Measurements from ENCODE around the gene BST1.
A peak's percentile ranks its signal among the peaks of the same experiment; 100 is the strongest.
"Not testable (repeated sequence)": the region's sequence is repeated elsewhere in the genome, so short reads cannot be mapped to it uniquely, and the experiment has no call there.

The BST1 gene

DNA sequence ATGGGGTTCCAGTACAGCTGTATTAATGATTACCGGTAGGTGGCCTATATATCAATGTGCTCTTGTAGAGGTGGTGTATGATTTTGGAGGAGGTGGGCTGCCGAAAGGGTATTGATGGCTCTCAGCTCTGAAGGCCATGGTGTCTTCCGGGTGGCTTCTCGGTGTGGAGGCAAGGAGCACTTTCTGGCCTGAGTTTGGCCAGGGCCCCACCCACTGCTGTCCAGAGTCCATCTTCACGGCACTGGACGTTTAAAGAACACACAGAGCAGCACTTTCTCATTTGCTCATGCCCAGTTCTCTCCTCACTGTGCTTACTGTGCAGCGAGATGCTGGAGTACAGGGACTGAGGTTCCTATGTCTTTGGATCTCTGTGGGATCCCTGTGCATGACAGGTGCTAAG, 16.1 kb downstream of the BST1 start:
- Mint-ChIP-seq H3K36me3 (ENCODE audit: low read depth) (no peaks in the 10 kb centered on the region), H3K4me3 (no peak overlapping the region), H3K27me3 (ENCODE audit: low read depth) (no peaks in the 10 kb centered on the region)

GRCh38 chr4:15719506-15719905, 16.6 kb downstream of the BST1 start:
- TF ChIP-seq, protein P1, sequence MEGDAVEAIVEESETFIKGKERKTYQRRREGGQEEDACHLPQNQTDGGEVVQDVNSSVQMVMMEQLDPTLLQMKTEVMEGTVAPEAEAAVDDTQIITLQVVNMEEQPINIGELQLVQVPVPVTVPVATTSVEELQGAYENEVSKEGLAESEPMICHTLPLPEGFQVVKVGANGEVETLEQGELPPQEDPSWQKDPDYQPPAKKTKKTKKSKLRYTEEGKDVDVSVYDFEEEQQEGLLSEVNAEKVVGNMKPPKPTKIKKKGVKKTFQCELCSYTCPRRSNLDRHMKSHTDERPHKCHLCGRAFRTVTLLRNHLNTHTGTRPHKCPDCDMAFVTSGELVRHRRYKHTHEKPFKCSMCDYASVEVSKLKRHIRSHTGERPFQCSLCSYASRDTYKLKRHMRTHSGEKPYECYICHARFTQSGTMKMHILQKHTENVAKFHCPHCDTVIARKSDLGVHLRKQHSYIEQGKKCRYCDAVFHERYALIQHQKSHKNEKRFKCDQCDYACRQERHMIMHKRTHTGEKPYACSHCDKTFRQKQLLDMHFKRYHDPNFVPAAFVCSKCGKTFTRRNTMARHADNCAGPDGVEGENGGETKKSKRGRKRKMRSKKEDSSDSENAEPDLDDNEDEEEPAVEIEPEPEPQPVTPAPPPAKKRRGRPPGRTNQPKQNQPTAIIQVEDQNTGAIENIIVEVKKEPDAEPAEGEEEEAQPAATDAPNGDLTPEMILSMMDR (IDR thresholded peaks at IDR 0.05; ENCODE audit: unreplicated experiment in 3 of 3) = no peak
- Mint-ChIP-seq H3K4me3 (no peak overlapping the region), H3K27ac (no peak overlapping the region), H3K9me3 (no peaks in the 10 kb centered on the region), H3K27me3 (ENCODE audit: low read depth) (no peaks in the 10 kb centered on the region), H3K36me3 (ENCODE audit: low read depth) (no peaks in the 10 kb centered on the region), H3K4me1 (peaks cover 11% of the 10 kb centered on the region)

More for the DNA sequence above, 16.1 kb downstream of the BST1 start:
- TF ChIP-seq, protein P1 (IDR thresholded peaks at IDR 0.05; ENCODE audit: unreplicated experiment in 3 of 3) = no peak
- H3K4me1 Mint-ChIP-seq = peaks cover 15% of the 10 kb centered on the region
- no peaks in the 10 kb centered on the region for H3K9me3 Mint-ChIP-seq
- H3K27ac Mint-ChIP-seq = no peak overlapping the region

- Mint-ChIP-seq H3K27me3 (ENCODE audit: low read depth) (no peaks in the 10 kb centered on the region), H3K4me3 (no peak overlapping the region), H3K9me3 (no peaks in the 10 kb centered on the region), H3K4me1 (peaks cover 7% of the 10 kb centered on the region), H3K36me3 (ENCODE audit: low read depth) (no peaks in the 10 kb centered on the region), H3K27ac (no peak overlapping the region)
- TF ChIP-seq, protein P1 (IDR thresholded peaks at IDR 0.05; ENCODE audit: unreplicated experiment in 3 of 3) = no peak
Measured at GRCh38 chr4:15720851-15721250, 18.0 kb downstream of the BST1 start.

- H3K27ac Mint-ChIP-seq = no peak overlapping the region
- H3K27me3 Mint-ChIP-seq (ENCODE audit: low read depth) = no peaks in the 10 kb centered on the region
- H3K9me3 Mint-ChIP-seq = no peaks in the 10 kb centered on the region
- H3K4me1 Mint-ChIP-seq = no peaks in the 10 kb centered on the region
- no peaks in the 10 kb centered on the region for H3K36me3 Mint-ChIP-seq (ENCODE audit: low read depth)
- TF ChIP-seq, protein P1 (IDR thresholded peaks at IDR 0.05; ENCODE audit: unreplicated experiment in 3 of 3) = no peak
- no peak overlapping the region for H3K4me3 Mint-ChIP-seq
Measured at GRCh38 chr4:15725608-15726007, 22.7 kb downstream of the BST1 start.

DNA sequence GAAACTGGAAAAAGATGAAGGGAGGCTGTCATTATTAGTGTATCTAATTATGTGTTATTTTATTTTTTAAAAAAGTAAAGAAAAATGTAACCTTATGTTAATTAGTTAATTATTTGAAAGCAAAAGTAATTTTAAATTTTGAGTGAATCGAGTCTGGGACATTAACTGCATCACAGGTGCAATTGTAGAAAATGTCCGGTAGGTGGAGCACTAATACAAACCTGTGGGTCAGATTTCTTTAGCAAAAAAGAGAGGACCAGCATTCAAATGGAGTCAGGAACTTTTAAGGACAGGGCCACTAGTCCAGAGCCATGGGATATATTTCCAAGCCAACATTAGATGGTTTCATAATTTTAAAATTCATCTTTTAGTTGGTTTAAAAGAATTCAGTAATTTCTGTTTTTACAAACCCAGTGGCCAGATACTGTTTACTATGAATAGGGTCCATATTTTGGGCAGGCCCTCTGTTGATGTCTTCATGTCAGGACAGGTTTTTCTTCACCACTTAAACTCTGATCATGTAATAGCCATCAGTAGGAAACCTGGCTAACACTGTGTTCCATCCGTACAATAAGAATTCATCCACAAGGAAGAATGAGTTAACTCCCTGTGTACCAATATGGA, 27.2 kb downstream of the BST1 start:
- Mint-ChIP-seq H3K36me3 (ENCODE audit: low read depth) (no peaks in the 10 kb centered on the region), H3K4me1 (no peaks in the 10 kb centered on the region)

DNA sequence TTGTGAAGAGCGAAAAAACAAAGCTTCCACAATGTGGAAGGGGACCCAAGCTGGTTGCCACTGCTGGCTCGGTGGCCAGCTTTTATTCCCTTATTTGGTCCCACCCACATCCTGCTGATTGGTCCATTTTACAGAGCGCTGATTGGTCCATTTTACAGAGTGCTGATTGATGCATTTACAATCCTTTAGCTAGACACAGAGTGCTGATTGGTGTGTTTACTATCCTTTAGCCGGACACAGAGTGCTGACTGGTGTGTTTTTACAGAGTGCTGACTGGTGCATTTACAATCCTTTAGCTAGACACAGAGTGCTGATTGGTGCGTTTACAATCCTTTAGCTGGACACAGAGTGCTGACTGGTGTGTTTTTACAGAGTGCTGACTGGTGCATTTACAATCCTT, 30.2 kb downstream of the BST1 start:
- not testable (repeated sequence) for H3K27ac Mint-ChIP-seq; H3K4me3 Mint-ChIP-seq; H3K4me1 Mint-ChIP-seq; H3K27me3 Mint-ChIP-seq (ENCODE audit: low read depth); H3K9me3 Mint-ChIP-seq; H3K36me3 Mint-ChIP-seq (ENCODE audit: low read depth)

More for the DNA sequence above, 27.2 kb downstream of the BST1 start:
- H3K4me3 Mint-ChIP-seq = no peak overlapping the region
- no peaks in the 10 kb centered on the region for H3K27me3 Mint-ChIP-seq (ENCODE audit: low read depth)
- TF ChIP-seq, protein P1 (IDR thresholded peaks at IDR 0.05; ENCODE audit: unreplicated experiment in 3 of 3) = peak; percentile 82 to 91 (median 87)
- H3K9me3 Mint-ChIP-seq = no peaks in the 10 kb centered on the region
- no peak overlapping the region for H3K27ac Mint-ChIP-seq
